Muscle of arm (tissue), 12 donors: ENCODE data around the gene RECK. TPM values are rescaled to one million over a fixed set of nuclear protein-coding genes. Genes with fewer than 3 reads are reported as not detected.

Experiments used
- DNase-seq: peaks from one replicate; pipeline ENCODE4 v3.0.0-alpha.2; 2013
- polyA plus RNA-seq, 12 donors: library from polyadenylated mRNA; unstranded; fragments of 120-200 nt; gene quantifications; one replicate each; pipeline ENCODE4 v1.2.1, GENCODE V29; 2013; ENCODE audit not compliant: insufficient read length in 12 of 12

The RECK gene
- polyA plus RNA-seq, 12 donors, result 21.7 to 62.1 (median 29.2) TPM; not detected in 1

DNA sequence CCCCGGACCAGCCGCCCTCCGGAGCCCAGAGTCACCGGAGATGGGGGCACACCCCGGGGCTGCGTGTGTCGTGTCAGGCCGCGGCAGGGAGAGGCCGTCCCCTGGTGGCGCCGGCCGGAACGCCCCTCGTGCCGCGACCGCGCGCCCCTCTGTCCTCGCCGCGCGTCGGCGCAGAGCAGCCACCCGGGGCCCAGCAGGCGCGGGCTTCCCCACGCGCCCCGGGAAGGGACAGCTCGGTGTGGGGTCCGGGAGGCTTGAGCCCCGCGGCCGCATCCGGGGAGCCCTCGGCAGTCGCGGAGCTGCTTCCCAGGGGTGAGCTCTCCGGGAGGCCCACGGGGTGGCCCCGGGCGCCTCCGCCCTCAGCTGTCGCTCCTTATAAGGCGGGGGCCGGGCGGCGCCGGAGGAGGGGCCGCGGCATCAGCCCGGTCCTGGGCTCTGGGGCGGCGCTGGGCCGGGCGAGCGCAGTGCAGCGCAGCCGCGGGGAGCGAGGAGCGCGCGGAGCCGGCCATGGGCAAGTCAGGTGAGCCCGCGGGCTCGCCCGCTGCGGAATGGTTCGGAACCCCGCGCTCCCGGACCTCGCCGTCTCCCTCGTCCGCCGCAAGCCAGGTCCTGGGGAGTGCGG, 99.7 kb downstream of the RECK start, which contains the start of gene GLIPR2:
TSS of gene GLIPR2 (plus strand) at position 462 of the 622 bp plus-strand sequence. CDS start at position 508, 46 bp downstream.
- peak; percentile 71 for DNase-seq

DNA sequence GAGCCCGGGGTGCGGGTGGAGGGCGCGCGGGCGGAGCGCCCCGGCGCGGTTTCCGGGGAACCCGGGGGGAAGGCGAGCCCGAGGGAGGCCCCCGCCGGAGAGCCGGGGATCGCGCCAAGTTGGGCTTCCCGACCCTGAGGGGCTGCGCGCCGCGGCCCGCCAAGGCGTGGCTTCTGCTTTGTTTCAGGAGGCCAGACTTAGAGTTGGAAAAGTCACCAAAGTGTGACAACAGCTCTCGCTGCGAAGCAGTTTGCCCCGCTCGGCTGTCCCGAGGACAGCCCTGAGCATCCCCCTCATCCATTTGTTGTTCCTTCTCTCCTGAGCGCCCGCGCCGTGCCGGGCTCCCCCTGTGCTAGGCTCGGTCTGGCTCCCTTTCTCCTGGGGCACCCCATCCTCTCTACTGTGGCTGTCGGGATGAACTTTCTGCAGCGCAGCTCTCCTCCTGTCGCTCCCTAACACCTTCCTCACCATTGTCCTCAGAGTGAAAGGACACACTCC, 100.2 kb downstream of the RECK start:
- no peak for DNase-seq

GRCh38 chr9:36137392-36138004, 100.8 kb downstream of the RECK start:
- no peak for DNase-seq

DNA sequence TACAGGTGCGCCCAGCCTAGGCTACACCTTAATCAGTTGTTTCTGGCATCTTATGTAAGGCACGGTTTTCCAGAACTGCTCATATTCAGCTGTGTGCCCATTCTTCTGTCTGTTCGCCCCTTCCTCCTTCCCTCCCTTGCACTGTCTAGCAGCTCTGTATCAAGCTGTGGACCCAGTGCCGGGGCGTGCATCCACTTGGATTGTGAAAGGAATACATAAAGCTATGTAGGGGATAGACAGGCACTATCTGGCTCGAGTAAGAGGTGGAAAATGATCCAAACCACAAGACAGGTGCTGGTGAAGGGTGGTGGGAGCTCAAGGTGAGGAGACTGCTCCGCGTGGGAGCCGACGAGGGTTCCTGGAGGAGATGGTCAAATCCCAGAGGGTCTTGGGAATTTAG, 101.8 kb downstream of the RECK start:
- DNase-seq, result no peak

DNA sequence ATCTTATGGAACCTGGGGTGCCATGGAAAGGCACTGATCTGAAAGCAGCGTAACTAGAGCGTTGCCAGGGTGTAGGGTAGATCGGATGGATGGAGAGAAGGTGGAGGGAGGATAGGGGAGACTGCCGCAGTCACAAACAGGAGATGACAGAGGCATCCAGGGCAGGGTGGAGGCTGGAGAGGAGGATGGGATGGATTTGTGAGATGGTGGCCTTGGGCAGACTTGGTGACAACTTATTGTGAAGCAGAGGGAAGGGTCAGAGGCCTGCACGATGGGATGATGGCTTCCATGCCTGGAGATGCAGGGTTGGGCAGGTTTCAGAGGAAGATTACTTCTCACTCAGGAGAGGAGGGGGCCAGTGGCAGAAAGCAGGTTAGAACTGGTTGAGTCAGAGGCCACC, 102.2 kb downstream of the RECK start:
- DNase-seq, result no peak

- DNase-seq, result no peak
Observed at GRCh38 chr9:36140086-36141084, 103.7 kb downstream of the RECK start.

DNA sequence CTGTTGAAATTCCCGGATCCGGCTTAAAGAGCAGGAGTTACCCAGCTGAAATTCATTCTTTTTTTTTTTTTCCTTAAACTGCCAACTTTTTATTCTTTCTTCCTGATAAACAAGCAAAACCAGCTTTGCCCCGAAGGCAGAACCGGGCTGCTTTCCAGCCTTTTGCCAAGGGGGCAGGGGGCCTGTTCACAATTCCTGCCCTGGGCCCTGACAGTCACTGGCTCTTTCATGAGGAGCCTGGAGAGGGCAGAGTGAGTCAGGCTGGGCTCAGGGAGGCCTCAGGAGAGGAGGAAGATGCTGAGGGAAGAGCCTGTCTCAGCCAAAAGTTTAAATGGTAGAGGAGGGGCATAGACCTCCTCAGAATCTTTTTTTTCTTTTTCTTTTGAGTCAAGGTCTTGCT, 104.6 kb downstream of the RECK start:
- no peak for DNase-seq

DNA sequence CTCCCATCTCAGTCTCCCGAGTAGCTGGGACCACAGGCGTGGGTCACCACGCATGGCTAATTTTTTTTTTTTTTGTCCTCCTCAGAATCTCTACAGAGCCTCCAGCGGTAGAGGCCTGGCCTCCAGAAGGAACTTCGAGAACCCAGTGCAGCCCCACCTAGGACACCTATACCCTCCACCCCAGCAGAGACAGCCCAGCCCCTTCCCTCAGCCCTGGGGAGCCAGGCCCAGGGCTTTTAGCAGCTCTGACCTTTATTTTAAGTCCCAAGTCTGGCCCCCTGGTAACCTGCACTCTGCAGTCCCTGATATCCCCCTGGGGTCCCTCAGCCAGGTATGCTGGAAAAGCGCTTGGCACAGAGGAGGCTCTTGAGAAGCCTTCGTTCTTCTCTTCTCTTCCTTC, 105.0 kb downstream of the RECK start:
- DNase-seq, result no peak

DNA sequence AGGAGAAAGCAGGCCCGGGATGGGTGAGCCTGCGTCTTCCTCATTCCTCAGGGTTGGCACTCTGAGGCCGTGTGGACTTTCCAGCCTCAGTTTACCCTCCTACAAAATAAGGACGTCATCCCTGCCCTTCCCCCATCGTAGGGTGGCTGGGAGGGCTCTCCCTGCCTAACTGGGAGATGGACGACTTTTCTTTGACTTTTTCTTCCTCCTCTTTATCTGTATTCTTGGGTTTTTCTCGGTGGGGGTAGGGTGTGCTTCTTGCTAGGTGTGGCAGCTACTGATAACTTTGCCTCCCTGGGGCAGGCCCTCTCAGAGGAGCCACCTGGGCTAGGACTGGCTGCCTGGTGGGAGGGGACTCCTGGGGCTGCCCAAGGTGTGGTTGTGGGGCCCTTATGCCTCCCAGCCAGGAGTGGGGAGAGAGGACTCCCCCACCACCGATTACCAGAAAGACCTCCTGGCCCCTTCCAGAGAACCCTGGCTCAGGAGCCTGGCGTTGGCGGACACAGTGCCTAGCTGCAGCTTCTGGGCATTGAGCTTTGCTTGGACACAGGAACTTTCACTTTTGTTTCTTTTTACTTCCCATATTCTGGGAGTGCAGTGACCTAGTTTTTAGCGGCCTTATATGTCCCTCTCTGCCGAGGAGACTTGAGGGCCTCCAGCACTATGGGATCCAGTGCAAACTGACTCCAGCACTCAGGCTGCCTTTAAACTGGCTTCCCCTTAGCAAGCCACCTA, 106.0 kb downstream of the RECK start:
- no peak for DNase-seq

GRCh38 chr9:36143245-36143641, 106.5 kb downstream of the RECK start:
- DNase-seq, result no peak

- no peak for DNase-seq
Observed at GRCh38 chr9:36144309-36145232, 107.9 kb downstream of the RECK start.

DNA sequence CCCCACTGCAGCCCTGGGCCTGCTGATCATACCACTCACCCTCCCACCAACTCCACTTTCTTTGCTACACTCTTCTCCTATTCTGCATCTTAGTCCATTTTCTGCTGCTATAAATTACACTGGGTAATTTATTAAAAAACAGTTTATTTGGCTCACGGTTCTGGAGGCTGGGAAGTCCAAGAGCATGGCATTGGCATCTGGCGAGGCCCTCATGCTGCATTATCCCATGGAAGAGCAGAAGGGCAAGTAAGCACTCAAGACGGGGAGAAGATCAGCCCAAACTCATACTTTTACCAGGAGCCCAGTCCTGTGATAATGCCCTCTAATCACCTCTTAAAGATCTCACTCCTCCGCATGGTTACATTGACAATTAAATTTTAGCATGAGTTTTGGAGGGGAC, 109.3 kb downstream of the RECK start:
- DNase-seq, result no peak

- DNase-seq, result no peak
Observed at GRCh38 chr9:36146651-36147050, 109.9 kb downstream of the RECK start.

GRCh38 chr9:36147441-36148175, 110.9 kb downstream of the RECK start:
- DNase-seq, result no peak

- DNase-seq, result peak; percentile 88
Observed at GRCh38 chr9:36148311-36149051, 111.8 kb downstream of the RECK start.

DNA sequence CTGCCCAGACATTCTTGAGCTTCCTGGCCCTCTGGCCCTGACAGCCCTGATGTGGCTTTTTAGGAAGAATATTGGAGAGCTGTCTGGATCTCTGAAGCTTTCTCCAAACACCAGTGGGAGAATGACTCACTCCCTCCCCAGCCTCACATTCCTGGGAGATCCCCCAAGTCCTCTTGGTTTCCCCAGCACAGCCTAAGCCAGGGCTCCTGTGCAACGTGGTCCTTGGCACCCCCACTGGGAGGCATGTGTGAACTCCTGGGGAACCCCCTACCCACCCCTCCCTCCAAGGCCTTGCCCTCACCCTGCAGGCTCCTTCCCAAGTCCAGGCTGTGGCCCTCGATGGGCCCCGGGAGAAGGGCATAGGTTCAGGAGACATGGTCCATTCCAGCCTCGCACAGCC, 112.5 kb downstream of the RECK start:
- no peak for DNase-seq

GRCh38 chr9:36150574-36151315, 114.0 kb downstream of the RECK start:
- DNase-seq, result no peak
